DMS153 treated with DMSO at 0.1 percent for 48 hours (cell line): Measurements from ENCODE around the gene SPATA6L.

ENCODE experiments used
- DNase-seq: peaks from one replicate; lab custom pipeline; 2025; ENCODE audit not compliant: unreplicated experiment; lab: John Stamatoyannopoulos, UW

The SPATA6L gene

DNA sequence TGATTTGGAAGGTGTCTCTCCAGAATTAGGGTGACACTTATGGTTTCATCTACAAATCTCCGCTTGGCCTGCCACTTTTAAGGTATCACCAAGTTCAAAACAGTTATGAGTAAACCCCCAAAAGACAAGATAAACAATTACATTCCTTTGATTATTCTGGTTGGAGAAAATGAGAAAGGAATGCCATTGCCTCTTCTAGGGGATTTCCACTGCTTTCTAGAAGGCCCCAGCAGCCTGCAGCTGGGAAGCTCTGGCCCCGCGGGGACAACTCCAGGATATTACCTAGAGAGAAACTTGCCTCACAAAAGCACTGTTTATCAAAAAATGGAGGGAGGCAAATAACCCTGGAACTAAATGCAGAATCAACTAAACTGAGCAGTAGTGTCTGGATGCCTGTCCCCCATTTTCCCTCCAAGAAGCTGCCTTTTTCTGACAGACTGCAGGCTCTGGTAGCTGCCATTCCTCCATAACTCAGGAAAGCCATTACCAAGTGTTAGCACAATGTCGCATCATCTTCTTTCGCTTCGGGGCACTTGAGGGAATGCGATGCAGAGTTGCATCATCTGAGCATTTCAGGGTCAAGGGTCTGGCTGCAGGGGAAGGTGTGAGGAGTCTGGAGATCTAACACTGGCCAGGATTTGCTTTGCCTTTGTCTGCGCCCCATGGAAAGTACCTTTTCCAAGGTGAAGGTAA, 75.7 kb downstream of the SPATA6L start:
- no peak for DNase-seq

DNA sequence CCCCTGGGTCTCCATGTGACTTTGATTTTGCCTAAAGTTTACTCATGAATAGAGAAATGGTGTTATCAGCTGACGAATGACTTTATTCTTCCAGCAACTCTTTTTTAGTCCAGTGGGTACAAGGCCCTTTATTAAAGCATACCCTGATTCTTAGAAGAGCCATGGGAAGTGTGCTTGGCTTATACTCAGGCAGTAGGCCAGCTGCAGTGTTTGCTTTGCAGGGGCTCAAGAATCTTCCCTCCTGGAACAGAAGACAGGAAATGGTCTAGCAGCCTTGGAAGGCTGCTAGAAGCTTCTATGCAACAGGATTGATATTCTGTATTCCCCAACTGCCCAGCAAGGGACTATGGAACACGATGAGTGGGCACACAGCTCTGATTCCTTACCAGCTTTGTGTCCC, 77.6 kb downstream of the SPATA6L start:
- no peak for DNase-seq

DNA sequence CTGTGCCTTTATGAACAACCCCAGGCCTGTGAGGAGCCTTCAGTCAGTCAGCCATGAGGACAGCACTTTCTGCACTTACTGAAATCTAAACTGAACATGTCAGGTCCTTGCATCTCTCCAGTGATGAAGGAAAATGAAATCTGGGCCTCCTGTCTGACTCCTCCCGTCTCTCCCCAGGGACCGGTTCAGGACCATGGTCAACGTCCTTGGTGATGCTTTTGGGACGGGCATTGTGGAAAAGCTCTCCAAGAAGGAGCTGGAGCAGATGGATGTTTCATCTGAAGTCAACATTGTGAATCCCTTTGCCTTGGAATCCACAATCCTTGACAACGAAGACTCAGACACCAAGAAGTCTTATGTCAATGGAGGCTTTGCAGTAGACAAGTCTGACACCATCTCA, 81.1 kb downstream of the SPATA6L start:
- DNase-seq: no peak

DNA sequence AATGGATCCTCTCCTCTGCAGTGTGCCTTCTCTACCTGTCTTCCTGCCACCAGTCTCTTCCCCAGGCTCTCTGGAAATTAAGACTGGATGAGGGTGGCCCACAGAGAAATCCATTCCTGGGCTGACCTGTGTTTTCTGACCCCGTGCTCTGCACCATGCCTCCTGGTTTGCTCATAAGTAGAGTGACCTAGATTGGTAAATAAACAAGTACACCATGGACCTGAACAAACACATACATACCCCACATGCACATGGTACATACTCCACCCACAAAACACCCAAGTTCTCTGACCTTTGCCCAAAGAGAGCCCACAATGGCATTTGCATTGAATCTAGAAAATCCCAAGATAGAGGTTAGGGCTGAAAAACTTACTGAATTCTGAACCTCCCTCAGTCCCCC, 81.6 kb downstream of the SPATA6L start:
- DNase-seq: no peak

DNA sequence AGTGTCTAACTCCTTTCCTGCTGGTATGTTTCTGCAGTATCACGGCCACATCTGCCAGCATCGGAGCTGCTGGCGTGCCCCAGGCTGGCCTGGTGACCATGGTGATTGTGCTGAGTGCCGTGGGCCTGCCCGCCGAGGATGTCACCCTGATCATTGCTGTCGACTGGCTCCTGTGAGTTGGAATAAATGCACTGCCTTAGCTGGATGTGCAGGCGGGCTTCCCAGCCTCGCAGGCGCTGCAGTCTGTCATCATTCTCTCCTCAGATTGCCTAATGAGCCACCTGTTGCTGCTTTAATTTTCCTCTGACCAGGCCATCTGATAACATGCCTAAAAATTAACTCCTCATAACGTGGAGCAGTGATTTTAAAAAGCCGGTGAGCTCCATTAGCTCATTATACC, 83.3 kb downstream of the SPATA6L start:
- no peak for DNase-seq

DNA sequence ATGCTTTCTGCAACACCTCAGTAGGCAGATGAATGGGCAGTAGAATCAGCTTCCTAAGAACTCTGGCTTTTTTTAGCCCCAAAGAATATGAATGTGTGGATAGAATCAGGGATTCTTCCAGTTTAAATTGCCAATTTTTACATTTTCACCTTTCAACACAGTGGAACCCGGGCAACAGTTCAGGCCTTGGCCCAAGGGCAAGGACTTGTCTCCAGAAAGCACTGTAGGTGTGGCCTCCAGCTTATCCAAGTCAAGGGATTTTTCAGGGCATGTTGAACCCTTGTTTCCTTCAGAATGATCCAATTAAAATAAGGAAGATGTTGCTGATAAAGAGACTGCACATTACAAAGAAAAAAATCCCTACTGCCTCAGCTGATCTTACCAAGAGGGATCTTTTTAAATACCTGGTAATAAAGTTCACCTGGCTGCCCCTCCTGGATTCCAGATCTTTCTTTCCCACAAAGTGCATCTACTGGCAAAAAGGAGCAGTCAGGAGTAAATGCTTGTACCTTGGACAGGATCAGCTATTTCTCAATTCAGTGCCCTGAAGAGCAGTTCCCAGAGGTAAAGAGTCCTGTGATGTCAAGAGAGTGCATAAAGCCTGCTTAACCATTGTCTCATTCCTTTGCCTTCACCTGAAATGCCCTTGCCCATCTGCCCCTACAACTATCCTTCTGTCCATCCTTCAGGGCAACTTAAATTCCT, 84.3 kb downstream of the SPATA6L start:
- no peak for DNase-seq

DNA sequence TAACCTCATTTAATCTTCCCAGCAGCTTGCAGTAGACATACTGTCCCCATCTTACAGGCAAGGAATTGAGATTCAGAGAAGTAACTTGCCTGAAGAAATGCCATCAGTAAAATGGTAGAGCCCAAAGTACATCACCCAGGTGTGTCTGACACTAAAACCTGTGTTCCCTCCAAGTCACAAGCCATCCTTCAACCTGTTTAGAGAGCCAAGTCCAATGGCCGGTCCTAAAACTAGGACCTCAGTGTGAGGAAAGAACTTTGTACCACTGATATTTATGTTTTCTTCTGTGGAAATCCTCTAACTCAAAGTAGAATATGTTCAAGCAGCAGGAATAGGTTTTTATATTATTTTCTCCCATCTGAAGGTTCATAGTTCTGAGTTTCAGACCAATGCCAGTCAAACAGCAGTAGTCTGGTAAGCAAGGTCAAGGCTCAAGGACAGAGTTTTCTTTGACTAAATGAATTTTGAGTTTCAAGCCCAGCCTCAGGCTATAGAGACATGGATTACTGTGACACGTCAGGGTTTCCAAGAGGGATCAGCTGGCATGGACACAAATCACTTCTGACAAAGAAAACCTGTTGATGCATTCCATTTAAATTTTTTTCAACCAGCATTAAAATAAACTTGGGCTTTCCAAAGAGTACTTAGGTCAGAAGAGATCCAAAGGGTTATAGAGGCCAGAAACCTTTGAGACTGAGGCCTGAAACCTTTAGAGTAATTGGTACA, 85.1 kb downstream of the SPATA6L start:
- no peak for DNase-seq

DNA sequence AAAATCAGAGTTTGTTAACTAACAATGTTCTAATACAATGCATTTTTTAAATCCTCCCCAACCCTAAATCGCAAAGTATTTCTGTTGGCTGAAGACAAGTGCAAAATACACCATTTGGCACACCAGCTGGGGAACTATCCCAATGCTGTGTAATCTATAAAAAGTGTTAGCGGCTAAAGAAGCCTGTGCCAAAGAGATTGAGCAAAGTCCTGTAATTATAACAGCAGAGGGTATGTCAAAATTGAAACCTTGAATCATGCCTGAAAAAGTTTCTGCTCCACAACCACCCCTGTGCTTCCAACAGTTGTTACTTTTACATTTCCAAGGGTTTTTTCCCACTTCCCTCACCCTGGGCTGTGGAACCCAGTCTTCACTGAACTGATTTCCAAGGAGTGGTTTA, 87.3 kb downstream of the SPATA6L start:
- no peak for DNase-seq

DNA sequence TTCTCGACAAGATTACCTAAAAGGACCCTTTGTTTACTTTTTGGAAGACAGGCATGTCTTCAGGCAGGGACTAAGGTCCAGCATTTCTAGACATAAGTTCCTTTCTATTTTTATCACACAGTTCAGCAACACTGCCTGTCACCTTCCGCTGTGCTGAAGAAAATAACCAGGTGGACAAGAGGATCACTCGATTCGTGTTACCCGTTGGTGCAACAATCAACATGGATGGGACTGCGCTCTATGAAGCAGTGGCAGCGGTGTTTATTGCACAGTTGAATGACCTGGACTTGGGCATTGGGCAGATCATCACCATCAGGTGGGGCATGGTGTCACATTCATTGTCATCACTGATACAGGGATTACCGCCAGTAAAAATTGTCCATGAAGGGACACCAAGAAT, 89.8 kb downstream of the SPATA6L start:
- DNase-seq: no peak

DNA sequence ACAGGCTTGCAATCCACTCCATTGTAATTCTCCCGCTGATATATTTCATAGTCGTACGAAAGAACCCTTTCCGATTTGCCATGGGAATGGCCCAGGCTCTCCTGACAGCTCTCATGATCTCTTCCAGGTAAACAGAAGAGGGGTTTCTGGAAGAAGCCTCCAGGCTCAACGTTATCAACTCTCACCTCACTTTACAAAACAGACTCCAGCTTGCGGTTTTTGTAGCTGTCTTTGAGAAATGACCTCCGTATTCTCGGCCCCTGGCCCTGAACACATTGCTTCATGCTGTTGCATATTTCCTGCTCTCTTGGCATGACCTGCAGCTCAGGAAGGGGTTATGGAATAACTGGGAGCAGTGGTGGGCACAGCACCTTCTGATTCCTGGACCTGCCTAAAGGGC, 90.3 kb downstream of the SPATA6L start:
- DNase-seq: no peak

DNA sequence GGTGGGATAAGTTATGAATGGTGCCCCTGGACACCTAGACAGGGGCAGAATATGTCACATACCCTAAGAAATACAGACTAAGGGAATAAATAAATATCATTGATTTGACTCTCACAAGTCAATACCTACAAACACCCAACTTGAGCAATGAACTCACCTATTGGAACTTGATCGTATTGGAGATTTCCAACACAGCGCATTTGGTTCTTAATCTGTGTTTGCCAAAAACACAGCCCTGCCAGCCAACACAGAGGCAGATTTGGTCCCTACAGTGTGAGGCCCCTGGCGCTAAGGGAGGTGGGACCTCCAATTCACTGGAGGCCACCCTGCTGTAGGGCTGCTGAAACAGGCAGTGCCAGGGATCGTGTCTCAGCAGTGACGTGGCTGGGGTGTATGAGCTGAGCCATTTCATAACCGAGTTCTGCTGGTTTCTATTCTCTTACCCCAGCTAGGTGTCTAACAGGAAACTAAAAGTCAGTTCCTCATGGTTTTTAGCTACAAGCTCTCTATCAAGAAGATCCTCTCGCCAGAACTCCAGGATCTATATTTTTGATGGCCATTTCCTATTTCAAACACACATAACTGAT, 91.5 kb downstream of the SPATA6L start:
- DNase-seq: no peak

DNA sequence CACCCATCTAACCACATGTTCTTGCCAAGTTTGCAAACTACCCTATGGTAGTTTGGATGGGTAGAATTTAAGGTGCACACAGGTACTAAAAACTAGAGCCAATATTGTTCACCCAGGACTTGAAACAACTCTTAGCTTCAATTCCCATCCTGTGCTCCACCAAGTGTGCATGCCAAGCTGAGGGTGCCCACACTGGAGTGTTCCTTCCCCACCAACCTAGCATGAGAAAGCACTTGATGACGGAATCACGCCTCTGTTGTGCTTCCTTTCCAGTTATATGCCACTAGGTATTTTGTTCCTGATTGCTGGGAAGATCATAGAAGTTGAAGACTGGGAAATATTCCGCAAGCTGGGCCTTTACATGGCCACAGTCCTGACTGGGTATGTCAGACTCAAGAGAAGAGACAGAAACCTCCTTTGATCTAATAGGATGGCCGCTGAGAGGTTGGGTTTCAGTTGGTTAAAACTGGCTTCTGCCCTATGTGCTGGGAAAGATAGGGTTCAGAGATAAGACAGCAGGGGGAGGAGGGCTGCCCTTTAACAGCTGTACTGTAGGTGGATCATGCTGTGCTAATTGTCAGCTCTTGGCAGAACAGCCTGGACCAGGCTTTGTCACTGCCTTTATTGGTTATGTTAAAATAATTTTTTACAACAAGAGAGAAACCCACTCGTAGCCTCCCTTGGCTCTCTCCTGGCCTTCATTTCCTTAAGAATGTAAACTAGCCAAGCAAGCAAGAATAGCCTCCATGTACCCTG, 92.5 kb downstream of the SPATA6L start:
- no peak for DNase-seq

DNA sequence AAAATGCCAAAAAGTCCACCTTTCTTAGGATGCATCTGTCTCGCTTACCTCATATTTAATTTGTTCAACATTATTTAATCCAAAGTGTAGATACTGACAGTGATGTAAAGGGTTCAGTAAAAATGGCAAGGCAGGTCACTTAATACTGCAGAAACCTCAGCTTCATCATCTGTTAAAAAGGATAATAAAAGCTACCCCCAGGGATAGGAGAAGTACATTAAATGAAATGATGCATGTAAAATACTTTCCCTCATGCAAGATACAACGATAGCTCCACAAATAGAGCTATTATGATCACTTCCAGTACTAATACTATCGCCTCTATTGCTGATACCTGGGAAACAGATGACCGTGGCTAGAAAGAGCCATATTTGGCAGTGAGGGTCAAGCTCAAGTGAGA, 93.1 kb downstream of the SPATA6L start:
- DNase-seq: no peak

DNA sequence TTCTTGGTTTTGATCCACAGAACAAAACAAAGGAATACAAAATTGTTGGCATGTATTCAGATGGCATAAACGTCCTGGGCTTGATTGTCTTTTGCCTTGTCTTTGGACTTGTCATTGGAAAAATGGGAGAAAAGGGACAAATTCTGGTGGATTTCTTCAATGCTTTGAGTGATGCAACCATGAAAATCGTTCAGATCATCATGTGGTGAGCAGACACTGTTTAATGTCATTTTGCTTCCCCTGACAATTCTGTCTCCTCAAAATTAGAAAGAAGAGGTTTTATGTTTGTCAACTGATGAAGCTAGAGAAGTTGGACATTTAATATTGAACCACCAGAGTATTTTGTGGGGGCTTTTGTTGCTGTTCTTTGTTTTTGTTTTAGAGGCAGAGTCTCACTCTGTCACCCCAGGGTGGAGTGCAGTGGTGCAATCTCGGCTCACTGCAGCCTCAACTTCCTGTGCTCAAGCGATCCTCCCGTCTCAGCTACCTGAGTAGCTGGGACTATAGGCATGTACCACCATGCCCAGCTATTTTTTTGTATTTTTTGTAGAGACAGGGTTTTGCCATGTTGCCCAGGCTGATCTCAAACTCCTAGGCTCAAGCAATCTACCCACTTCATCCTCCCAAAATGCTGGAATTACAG, 94.0 kb downstream of the SPATA6L start:
- DNase-seq: no peak

DNA sequence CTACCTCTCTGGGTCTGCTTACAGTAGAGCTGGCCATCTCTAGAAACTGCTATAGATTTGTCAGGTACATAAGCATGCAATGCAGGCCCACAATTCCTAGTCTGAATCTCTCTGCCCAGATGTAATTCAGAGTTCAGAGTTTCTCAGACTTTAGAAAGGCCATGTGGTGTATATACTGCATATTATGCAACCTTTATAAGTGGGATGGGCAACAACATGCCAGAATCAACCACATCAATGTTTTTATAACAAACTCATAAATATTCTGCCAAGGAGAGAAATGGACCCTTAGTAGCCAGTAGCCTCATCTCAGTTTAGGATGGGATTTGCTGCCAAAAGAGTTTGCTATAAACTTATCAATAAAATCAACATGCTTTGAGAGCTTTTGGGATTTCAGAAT, 97.2 kb downstream of the SPATA6L start:
- no peak for DNase-seq

DNA sequence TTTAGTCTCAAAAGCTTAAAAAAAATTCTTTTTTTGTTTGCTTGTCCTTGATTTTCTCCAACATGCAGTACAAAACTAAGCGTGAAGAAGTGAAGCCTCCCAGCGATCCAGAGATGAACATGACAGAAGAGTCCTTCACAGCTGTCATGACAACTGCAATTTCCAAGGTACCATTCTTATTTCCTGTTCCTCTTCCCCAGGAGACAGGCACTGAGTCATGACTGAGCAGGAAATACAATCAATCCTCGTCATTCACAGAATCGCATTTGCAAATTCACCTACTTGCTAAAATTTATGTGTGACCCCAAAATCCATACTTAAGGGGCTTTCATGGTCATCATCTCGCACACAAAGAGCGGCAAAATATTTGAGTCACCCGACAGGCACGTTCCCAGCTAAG, 98.7 kb downstream of the SPATA6L start:
- no peak for DNase-seq

DNA sequence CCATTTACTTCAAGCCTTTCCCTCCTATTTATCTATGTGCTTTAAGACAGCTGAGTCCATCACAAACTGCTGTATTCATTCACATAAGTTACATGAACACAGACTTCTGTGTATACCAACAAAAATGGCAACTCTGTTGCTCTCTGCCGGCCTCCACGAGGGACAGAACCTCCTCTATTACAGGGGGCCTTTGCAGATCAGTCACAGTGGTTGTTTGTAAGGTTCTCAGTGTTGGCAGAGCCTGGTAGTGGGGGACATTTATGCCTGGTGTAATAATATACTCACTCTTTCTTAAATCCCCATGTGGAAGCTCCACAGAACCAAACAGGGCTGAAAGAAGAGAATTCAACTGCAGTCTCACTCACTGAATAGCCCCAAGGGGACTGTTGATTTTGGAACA, 99.5 kb downstream of the SPATA6L start:
- no peak for DNase-seq

DNA sequence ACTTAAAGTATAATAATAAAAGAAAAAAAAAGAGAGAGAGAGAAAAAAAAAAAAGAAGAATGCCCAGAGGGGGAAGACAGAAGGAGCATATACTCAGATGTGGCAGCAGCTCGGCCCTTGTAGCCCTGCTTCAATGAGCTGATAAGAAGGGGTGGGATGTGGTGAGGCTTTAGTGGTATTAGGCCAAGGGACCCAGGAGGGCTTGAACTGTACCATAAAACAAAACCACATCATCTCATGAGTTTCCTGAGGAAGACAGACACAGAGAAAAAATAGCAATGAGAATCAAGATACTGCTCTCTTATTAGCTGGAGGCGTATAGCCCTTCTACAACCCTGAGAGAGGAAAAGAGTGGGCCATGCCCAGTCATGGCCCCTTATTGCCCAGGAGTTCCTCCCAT, 103.2 kb downstream of the SPATA6L start:
- no peak for DNase-seq

DNA sequence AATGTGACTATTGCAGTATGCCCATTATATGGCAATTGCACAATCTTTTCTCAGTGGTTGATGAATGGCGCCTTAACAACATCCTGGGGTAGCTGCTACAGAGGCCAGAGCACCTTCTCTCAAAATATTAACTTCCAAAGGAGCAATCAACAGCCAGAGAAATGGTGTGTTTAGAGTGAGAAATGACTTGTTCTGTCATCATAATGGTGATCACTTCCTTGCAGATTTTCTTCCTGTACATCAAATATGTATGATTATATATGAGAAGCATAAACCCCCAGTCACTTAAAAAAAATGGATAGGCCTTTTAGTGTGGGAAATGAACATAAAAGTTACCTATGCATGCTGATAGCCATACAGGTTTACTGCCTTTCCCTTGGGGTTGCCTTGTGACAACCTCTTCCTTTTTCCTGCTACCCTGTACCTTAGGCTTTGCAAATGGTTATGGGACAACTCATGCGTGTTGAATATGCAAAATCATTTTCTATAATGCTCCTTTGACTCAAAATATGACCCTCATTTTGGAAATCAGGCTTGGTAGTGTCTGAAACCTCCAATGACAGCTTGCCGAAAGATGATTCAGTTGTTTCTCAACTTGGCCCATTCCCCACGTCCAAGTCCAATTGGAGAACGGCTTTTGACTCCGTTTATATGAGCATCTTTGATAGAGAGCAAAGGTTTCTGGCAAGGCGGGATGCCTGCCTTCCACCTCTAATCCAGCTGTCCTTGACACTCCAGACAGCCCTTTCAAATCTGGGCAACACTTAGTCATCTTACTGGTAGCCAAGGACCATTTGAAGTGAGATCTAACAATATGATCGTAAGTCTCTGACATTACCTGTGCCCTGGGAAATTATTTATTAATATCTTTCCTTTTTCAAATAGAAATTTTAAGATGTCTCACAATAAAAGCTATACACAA, 106.8 kb downstream of the SPATA6L start:
- no peak for DNase-seq
